CD14-positive monocyte (primary cell): ENCODE data around the gene GRAP. TPM values are rescaled to one million over a fixed set of nuclear protein-coding genes. Genes with fewer than 3 reads are reported as not detected.

Experiments used
- DNase-seq, 3 donors: peaks; one replicate each; pipeline ENCODE4 v3.0.0-alpha.2; 2011 to 2022
- H2AFZ ChIP-seq: 2 replicates; pipeline ENCODE4 v1.6.0; 2012; ENCODE audit warnings: mild to moderate bottlenecking, low read depth, low read length, inconsistent platforms; ENCODE audit not compliant: insufficient read depth, poor library complexity, severe bottlenecking
- H3K27ac ChIP-seq, 2 donors: 1 replicate in 1 of 2; 2 replicates in 1 of 2; pipeline ENCODE4 v1.5.1; 2012 to 2013; ENCODE audit warnings: low read length in 2 of 2, control low read depth in 1 of 2, inconsistent platforms in 1 of 2, low read depth in 1 of 2, mild to moderate bottlenecking in 1 of 2
- H3K27me3 ChIP-seq, 2 donors: one replicate each; pipeline versions ENCODE4 v1.6.0 to v1.6.1; 2011 to 2013; ENCODE audit warnings: low read length in 2 of 2; ENCODE audit not compliant: control insufficient read depth in 2 of 2, insufficient read depth in 2 of 2
- H3K36me3 ChIP-seq, 2 donors: replicated peaks in 1 of 2; 1 replicate in 1 of 2; 2 replicates in 1 of 2; pipeline versions ENCODE4 v1.5.1 to v1.6.1; 2012 to 2013; ENCODE audit warnings: low read length in 2 of 2, control low read depth in 1 of 2, inconsistent platforms in 1 of 2, mild to moderate bottlenecking in 1 of 2; ENCODE audit not compliant: insufficient read depth in 2 of 2, control insufficient read depth in 1 of 2
- H3K4me1 ChIP-seq, 2 donors: 1 replicate in 1 of 2; 2 replicates in 1 of 2; pipeline versions ENCODE4 v1.5.1 to v1.6.1; 2012 to 2013; ENCODE audit warnings: low read length in 2 of 2, control low read depth in 1 of 2, inconsistent platforms in 1 of 2, mild to moderate bottlenecking in 1 of 2, moderate library complexity in 1 of 2; ENCODE audit not compliant: insufficient read depth in 2 of 2, control insufficient read depth in 1 of 2
- H3K4me2 ChIP-seq: replicated peaks from 2 replicates; pipeline ENCODE3; 2012; ENCODE audit warnings: low read length, moderate library complexity, mild to moderate bottlenecking; ENCODE audit not compliant: poor library complexity, severe bottlenecking; ENCODE audit errors: extremely low read depth
- H3K4me3 ChIP-seq, 3 experiments: fragments of 200-600 bp in 1 of 3; sonication (generic) in 1 of 3; replicated peaks in 1 of 3; 1 replicate in 2 of 3; 2 replicates in 1 of 3; pipeline ENCODE4 v1.5.1; 2011 to 2013; ENCODE audit warnings: low read length in 3 of 3, mild to moderate bottlenecking in 3 of 3, control low read depth in 2 of 3, low read depth in 2 of 3, inconsistent platforms in 1 of 3, moderate library complexity in 1 of 3
- H3K79me2 ChIP-seq: 2 replicates; pipeline ENCODE4 v1.6.0; 2012; ENCODE audit warnings: mild to moderate bottlenecking, control low read depth, inconsistent platforms, low read length, moderate library complexity; ENCODE audit not compliant: insufficient read depth
- H3K9ac ChIP-seq: 2 replicates; pipeline ENCODE4 v1.6.0; 2017; ENCODE audit warnings: low read length, mild to moderate bottlenecking; ENCODE audit not compliant: insufficient read depth, poor library complexity, severe bottlenecking
- H3K9me3 ChIP-seq, 2 donors: replicated peaks in 1 of 2; 1 replicate in 1 of 2; 2 replicates in 1 of 2; pipeline versions ENCODE4 v1.5.1 to v1.6.1; 2012 to 2013; ENCODE audit warnings: low read length in 2 of 2, control low read depth in 1 of 2; ENCODE audit not compliant: control insufficient read depth in 1 of 2, insufficient read depth in 1 of 2
- H4K20me1 ChIP-seq: 2 replicates; pipeline ENCODE4 v1.6.0; 2012; ENCODE audit warnings: mild to moderate bottlenecking, low read length, control low read depth, moderate library complexity; ENCODE audit not compliant: insufficient read depth
- H3K27ac Mint-ChIP-seq, 7 donors: one replicate each; pipeline ENCODE4 v1.8.0; 2020; ENCODE audit warnings: mild to moderate bottlenecking in 7 of 7, mixed read lengths in 7 of 7, moderate library complexity in 6 of 7, inconsistent platforms in 2 of 7
- H3K27me3 Mint-ChIP-seq, 3 donors: one replicate each; pipeline ENCODE4 v1.8.0; 2021 to 2022; ENCODE audit warnings: low read depth in 3 of 3, mild to moderate bottlenecking in 3 of 3, mixed read lengths in 3 of 3, moderate library complexity in 3 of 3, inconsistent platforms in 1 of 3
- H3K36me3 Mint-ChIP-seq, 2 donors: one replicate each; pipeline ENCODE4 v1.8.0; 2020; ENCODE audit warnings: mixed read lengths in 2 of 2, inconsistent platforms in 1 of 2, mild to moderate bottlenecking in 1 of 2
- H3K4me1 Mint-ChIP-seq: one replicate; pipeline ENCODE4 v1.8.0; 2020; ENCODE audit warnings: mild to moderate bottlenecking, mixed read lengths
- H3K4me3 Mint-ChIP-seq, 2 donors: one replicate each; pipeline ENCODE4 v1.8.0; 2020; ENCODE audit warnings: mild to moderate bottlenecking in 2 of 2, mixed read lengths in 2 of 2, moderate library complexity in 1 of 2
- H3K9me3 Mint-ChIP-seq, 7 donors: one replicate each; pipeline ENCODE4 v1.8.0; 2020 to 2022; ENCODE audit warnings: mixed read lengths in 7 of 7, mild to moderate bottlenecking in 6 of 7, moderate library complexity in 6 of 7, inconsistent platforms in 2 of 7
- WGBS: methylation state at CpG from one replicate; pipeline ENCODE4 v1.1.5; 2013; ENCODE audit warnings: missing lambda C conversion rate; ENCODE audit not compliant: insufficient coverage; 5-methylcytosine and 5-hydroxymethylcytosine counted together
- intact Hi-C, 2 donors: fragments of 100-400 bp; cut with micrococcal nuclease; formaldehyde crosslinking; loops; one replicate each; pipeline versions ENCODE4 v1.15.0 to v1.15.1; 2023
- polyA plus RNA-seq, 3 donors: library from polyadenylated mRNA; depleted of rRNA in 1 of 3; unstranded in 2 of 3; stranded (reverse) in 1 of 3; fragments of 300-500 nt in 2 of 3; fragments of >200 nt in 1 of 3; fragmentation: Illumina TruSeq in 2 of 3; gene quantifications; 1 replicate in 2 of 3; 2 replicates in 1 of 3; pipeline ENCODE4 v1.2.3, GENCODE V29; 2012 to 2021
- TF ChIP-seq, protein P1 (sequence below): fragments of 200-600 bp; IDR thresholded peaks from one replicate; pipeline ENCODE4 v1.8.0; 2022; ENCODE audit warnings: antibody characterized with exemption, mild to moderate bottlenecking

GRAP gene
- polyA plus RNA-seq, 3 donors = 3.9 to 5.9 (median 4.5) TPM

DNA sequence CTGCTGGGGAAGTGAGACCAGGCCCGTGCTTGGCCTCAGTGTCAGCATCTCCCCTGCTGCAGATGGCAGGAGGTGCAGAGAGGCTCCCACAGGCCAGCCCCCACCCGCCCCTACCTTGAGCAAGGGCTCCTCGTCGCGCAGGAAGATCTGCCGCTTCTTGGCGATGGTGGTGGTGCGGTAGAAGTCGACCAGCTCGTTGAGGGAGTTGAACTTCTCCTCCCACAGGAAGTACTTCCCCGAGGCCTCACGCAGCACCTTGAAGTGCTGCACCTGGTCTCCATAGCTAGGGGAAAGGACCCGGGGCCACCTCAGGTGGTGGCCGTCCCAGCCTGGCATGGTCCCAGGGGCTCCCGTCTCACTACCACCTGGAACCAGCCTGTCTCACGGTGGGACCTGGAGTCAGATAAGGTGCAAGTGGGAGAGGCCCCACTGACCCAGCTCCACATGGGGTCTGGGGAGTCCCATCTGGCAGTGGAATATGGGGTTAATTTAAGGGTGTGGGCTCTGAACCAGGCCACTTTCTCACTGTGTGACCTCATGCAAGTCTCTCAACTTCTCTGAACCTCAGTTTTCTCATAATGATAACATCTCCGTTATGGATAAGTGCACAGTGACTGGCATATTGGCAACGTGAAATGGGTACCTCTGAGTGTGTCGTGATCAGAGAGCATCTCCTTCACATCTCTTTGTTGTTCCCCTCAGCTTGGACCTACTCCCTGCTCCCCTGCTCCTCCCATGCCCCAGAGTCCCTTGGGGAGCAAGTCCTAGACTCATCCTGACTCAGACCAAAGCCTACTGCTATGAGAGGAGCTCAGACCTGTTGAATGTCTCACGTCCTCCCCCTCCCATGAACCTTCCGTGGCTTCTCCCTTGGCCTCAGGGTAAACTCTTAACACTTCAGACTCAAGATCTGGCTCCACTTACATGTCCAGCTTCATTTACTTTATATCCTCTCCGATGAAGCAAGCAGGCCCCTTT, 22.4 kb downstream of the GRAP start:
- H3K27me3 ChIP-seq = no peaks in the 10 kb centered on the region
- intact Hi-C loops = no loop called here
- 88% methylated on average over 13 of the region's 22 CpGs for WGBS
- no peaks in the 10 kb centered on the region for H3K79me2 ChIP-seq
- H3K9me3 ChIP-seq = no peaks in the 10 kb centered on the region
- Mint-ChIP-seq H3K27me3 (no peaks in the 10 kb centered on the region), H3K4me1 (no peaks in the 10 kb centered on the region), H3K4me3 (no peak overlapping the region), H3K27ac (peak overlapping the region in 3 of 7 donors; percentile 61 to 65 (median 64)), H3K9me3 (no peaks in the 10 kb centered on the region), H3K36me3 (peaks cover 10 to 14% of the 10 kb centered on the region in 2 donors)
- no peaks in the 10 kb centered on the region for H3K4me1 ChIP-seq
- H2AFZ ChIP-seq = no peak overlapping the region
- H3K4me2 ChIP-seq = no peak overlapping the region
- no peak for DNase-seq
- TF ChIP-seq, protein P1, sequence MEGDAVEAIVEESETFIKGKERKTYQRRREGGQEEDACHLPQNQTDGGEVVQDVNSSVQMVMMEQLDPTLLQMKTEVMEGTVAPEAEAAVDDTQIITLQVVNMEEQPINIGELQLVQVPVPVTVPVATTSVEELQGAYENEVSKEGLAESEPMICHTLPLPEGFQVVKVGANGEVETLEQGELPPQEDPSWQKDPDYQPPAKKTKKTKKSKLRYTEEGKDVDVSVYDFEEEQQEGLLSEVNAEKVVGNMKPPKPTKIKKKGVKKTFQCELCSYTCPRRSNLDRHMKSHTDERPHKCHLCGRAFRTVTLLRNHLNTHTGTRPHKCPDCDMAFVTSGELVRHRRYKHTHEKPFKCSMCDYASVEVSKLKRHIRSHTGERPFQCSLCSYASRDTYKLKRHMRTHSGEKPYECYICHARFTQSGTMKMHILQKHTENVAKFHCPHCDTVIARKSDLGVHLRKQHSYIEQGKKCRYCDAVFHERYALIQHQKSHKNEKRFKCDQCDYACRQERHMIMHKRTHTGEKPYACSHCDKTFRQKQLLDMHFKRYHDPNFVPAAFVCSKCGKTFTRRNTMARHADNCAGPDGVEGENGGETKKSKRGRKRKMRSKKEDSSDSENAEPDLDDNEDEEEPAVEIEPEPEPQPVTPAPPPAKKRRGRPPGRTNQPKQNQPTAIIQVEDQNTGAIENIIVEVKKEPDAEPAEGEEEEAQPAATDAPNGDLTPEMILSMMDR = no peak
- no peak overlapping the region for H3K27ac ChIP-seq
- H3K36me3 ChIP-seq = no peaks in the 10 kb centered on the region
- no peak overlapping the region for H3K9ac ChIP-seq
- no peaks in the 10 kb centered on the region for H4K20me1 ChIP-seq
- no peak overlapping the region for H3K4me3 ChIP-seq

DNA sequence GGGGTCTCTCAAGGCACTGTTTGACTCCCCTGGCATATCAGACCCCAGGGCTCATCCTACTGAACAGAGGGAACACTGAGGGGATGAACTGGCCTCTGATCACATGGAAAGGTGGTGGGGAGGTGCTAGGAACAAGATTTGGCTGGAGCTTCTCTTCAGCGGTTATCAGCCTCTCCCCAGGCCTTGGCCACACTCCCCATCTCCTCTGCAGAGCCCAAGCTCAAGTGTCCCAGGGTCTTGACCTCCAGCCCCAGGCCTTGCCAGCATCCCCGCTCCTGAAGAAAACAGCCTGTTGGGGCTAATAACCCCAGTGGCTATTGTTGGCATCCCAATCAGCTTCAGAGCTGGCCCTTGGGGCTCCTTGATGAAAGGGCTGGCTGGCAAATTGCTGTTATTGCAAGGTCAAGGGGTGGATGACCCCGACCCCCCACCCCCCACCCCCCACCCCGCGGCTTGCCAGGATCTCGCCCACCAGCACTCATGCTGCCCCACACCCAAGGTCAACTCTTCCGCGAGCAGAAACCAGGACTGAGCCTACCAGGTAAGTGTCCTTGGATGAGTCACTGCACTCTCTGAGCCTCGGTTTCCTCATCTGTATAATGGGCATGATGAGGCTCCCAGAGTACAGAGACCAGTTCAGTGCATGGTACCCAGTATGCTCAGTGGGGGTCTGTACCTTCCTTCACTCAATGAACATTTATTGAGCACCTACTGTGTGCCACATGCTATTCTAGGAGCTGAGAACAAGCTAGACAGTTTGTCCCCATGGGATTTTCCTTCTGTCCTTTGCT, 23.4 kb downstream of the GRAP start:
- Mint-ChIP-seq H3K4me3 (no peak overlapping the region), H3K27ac (peak overlapping the region in 1 of 7 donors; percentile 61), H3K27me3 (peaks cover 0 to 4% (median 0%) of the 10 kb centered on the region in 3 donors), H3K4me1 (no peaks in the 10 kb centered on the region), H3K36me3 (peaks cover 10 to 14% of the 10 kb centered on the region in 2 donors), H3K9me3 (no peaks in the 10 kb centered on the region)
- WGBS = 95% methylated on average over 6 of the region's 9 CpGs
- no peaks in the 10 kb centered on the region for H3K4me1 ChIP-seq
- H3K4me3 ChIP-seq = no peak overlapping the region
- no peak for DNase-seq
- no peak overlapping the region for H3K27ac ChIP-seq
- H3K79me2 ChIP-seq = no peaks in the 10 kb centered on the region
- H3K27me3 ChIP-seq = no peaks in the 10 kb centered on the region
- no peaks in the 10 kb centered on the region for H3K36me3 ChIP-seq
- no peaks in the 10 kb centered on the region for H3K9me3 ChIP-seq
- no peak overlapping the region for H2AFZ ChIP-seq
- intact Hi-C loops = no loop called here
- H4K20me1 ChIP-seq = no peaks in the 10 kb centered on the region
- no peak overlapping the region for H3K4me2 ChIP-seq
- no peak overlapping the region for H3K9ac ChIP-seq
- TF ChIP-seq, protein P1 = no peak
